HEK293 (cell line): ENCODE results near the gene ZNF385D.

Experiments used
- CTCF ChIP-seq: fragments of 450-650 bp; formaldehyde crosslinking; IDR thresholded peaks from 2 replicates; pipeline ENCODE4 v1.5.1; 2016; ENCODE audit warnings: missing biosample characterization, missing genetic modification characterization
- HOXA7 ChIP-seq: sonication (generic); formaldehyde crosslinking; IDR thresholded peaks from 2 replicates; pipeline ENCODE4 v1.8.1; 2022; ENCODE audit warnings: missing genetic modification reagents, borderline replicate concordance
- SP2 ChIP-seq: fragments of 450-650 bp; formaldehyde crosslinking; IDR thresholded peaks from 2 replicates; pipeline ENCODE4 v1.5.1; 2016; ENCODE audit warnings: missing biosample characterization, missing genetic modification characterization
- ZBTB1 ChIP-seq: fragments of 450-650 bp; formaldehyde crosslinking; IDR thresholded peaks from 2 replicates; pipeline ENCODE4 v1.5.1; 2016; ENCODE audit warnings: missing biosample characterization, missing genetic modification characterization
- ZNF274 ChIP-seq, 2 experiments: fragments of 200-500 bp in 1 of 2; fragments of 450-650 bp in 1 of 2; sonication (Bioruptor generic) in 1 of 2; formaldehyde crosslinking in 1 of 2; IDR thresholded peaks; 2 replicates each; pipeline versions ENCODE4 v1.5.1 to v1.6.1; 2014 to 2016; ENCODE audit warnings: borderline replicate concordance in 1 of 2, inconsistent platforms in 1 of 2, low read length in 1 of 2, missing biosample characterization in 1 of 2, missing genetic modification characterization in 1 of 2
- TF ChIP-seq, protein P1 (sequence below): fragments of 450-650 bp; formaldehyde crosslinking; IDR thresholded peaks from 2 replicates; pipeline ENCODE4 v1.5.1; 2016; ENCODE audit warnings: missing biosample characterization, missing genetic modification characterization, borderline replicate concordance

DNA sequence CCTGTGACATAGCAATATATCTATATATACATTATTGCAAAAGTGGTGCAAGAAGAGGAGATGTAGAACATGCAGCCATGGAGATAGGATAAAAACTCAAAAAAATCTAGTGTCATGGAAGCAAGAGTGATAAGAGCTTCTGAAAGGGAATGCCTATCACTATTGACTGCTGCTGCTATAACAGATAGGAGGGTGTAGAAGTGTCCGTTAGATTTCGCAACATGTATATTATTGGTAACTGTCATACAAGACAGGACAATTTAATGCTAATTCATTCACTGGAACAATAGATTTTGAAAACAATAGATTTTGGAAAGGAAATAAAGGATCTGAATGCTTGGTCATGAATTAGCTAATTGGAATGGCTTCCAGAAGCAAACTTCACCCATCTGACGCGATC lies 224.5 kb downstream of the ZNF385D start:
- TF ChIP-seq ZBTB1 (tag by site-specific recombination) (no peak), CTCF (tag by site-specific recombination) (no peak), HOXA7 (CRISPR knock-in tag) (no peak), ZNF274 (IDR thresholded peaks at IDR 0.05; ENCODE audit: low read length) (no peak), ZNF274 (tag by site-specific recombination; IDR thresholded peaks at IDR 0.05; ENCODE audit: borderline replicate concordance) (no peak), SP2 (tag by site-specific recombination) (no peak)
- TF ChIP-seq, protein P1, sequence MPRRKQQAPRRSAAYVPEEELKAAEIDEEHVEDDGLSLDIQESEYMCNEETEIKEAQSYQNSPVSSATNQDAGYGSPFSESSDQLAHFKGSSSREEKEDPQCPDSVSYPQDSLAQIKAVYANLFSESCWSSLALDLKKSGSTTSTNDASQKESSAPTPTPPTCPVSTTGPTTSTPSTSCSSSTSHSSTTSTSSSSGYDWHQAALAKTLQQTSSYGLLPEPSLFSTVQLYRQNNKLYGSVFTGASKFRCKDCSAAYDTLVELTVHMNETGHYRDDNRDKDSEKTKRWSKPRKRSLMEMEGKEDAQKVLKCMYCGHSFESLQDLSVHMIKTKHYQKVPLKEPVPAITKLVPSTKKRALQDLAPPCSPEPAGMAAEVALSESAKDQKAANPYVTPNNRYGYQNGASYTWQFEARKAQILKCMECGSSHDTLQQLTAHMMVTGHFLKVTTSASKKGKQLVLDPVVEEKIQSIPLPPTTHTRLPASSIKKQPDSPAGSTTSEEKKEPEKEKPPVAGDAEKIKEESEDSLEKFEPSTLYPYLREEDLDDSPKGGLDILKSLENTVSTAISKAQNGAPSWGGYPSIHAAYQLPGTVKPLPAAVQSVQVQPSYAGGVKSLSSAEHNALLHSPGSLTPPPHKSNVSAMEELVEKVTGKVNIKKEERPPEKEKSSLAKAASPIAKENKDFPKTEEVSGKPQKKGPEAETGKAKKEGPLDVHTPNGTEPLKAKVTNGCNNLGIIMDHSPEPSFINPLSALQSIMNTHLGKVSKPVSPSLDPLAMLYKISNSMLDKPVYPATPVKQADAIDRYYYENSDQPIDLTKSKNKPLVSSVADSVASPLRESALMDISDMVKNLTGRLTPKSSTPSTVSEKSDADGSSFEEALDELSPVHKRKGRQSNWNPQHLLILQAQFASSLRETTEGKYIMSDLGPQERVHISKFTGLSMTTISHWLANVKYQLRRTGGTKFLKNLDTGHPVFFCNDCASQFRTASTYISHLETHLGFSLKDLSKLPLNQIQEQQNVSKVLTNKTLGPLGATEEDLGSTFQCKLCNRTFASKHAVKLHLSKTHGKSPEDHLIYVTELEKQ (tag by site-specific recombination): no peak
